ENCODE data around the gene SBSN.

Gene SBSN

GRCh38 chr19:35528218-35529038, at the start of gene SBSN:
Gene SBSN (minus strand): TSS chr19:35528311. CDS start chr19:35528281, 30 bp downstream.
- DNase-seq, result no peak

- DNase-seq, result no peak
Measured at GRCh38 chr19:35571406-35571965, 43.4 kb upstream of the SBSN start.

- DNase-seq, result no peak
Measured at GRCh38 chr19:35569281-35569781, 41.2 kb upstream of the SBSN start.

- DNase-seq, result no peak
Measured at GRCh38 chr19:35566738-35567137, 38.6 kb upstream of the SBSN start.

- DNase-seq, result no peak
Measured at GRCh38 chr19:35565016-35565856, 37.1 kb upstream of the SBSN start.

GRCh38 chr19:35563207-35563829, 35.2 kb upstream of the SBSN start, which contains the start of gene ATP4A:
Gene ATP4A (minus strand): TSS chr19:35563658. CDS start chr19:35563629, 29 bp downstream.
- DNase-seq, result no peak

GRCh38 chr19:35562776-35563175, 34.7 kb upstream of the SBSN start:
- DNase-seq, result no peak

- no peak for DNase-seq
Measured at GRCh38 chr19:35562336-35562735, 34.2 kb upstream of the SBSN start.

GRCh38 chr19:35561436-35561835, 33.3 kb upstream of the SBSN start:
- DNase-seq, result no peak

GRCh38 chr19:35560677-35561076, 32.6 kb upstream of the SBSN start:
- DNase-seq, result no peak

- DNase-seq, result no peak
Measured at GRCh38 chr19:35560271-35560670, 32.2 kb upstream of the SBSN start.

- no peak for DNase-seq
Measured at GRCh38 chr19:35559781-35560180, 31.7 kb upstream of the SBSN start.

GRCh38 chr19:35559281-35559659, 31.2 kb upstream of the SBSN start:
- no peak for DNase-seq

GRCh38 chr19:35558400-35559280, 30.5 kb upstream of the SBSN start:
- no peak for DNase-seq

GRCh38 chr19:35557539-35558399, 29.7 kb upstream of the SBSN start:
- DNase-seq, result peak; percentile 40

GRCh38 chr19:35556846-35557538, 28.9 kb upstream of the SBSN start:
- DNase-seq, result no peak

GRCh38 chr19:35556025-35556590, 28.0 kb upstream of the SBSN start:
- DNase-seq, result no peak

GRCh38 chr19:35555301-35556005, 27.3 kb upstream of the SBSN start:
- DNase-seq, result no peak

GRCh38 chr19:35554076-35554475, 26.0 kb upstream of the SBSN start:
- DNase-seq, result no peak
